ENCODE measurements around the gene C5orf46. TPM values are rescaled to one million over a fixed set of nuclear protein-coding genes. Genes with fewer than 3 reads are reported as not detected.
A peak's percentile ranks its signal among the peaks of the same experiment; 100 is the strongest.

The C5orf46 gene
- total RNA-seq, 1 donor from 2014 or later = 22.6 TPM

- H3K4me1 ChIP-seq (ENCODE audit: insufficient read depth, low read length) = peaks cover 36% of the 10 kb centered on the region
- no peaks in the 10 kb centered on the region for H3K9me3 ChIP-seq (ENCODE audit: insufficient read depth, low read depth, low read length)
- Mint-ChIP-seq H3K4me3 (ENCODE audit: unreplicated experiment) (no peak overlapping the region), H3K9me3 (ENCODE audit: unreplicated experiment) (peaks cover 3% of the 10 kb centered on the region), H3K27ac (ENCODE audit: unreplicated experiment) (no peak overlapping the region), H3K4me1 (ENCODE audit: low read depth, unreplicated experiment) (peaks cover 15% of the 10 kb centered on the region), H3K27me3 (ENCODE audit: low read depth, unreplicated experiment) (no peaks in the 10 kb centered on the region), H3K36me3 (ENCODE audit: low read depth, unreplicated experiment) (peaks cover 7% of the 10 kb centered on the region)
- DNase-seq (ENCODE audit: low read depth) = no peak
- H3K27me3 ChIP-seq (ENCODE audit: insufficient read depth, low read length) = no peaks in the 10 kb centered on the region
- no peak for FAIRE-seq
- H3K27ac ChIP-seq (ENCODE audit: low read depth, low read length) = no peak overlapping the region
- no peak overlapping the region for H3K9ac ChIP-seq (ENCODE audit: low read length)
- H3K4me3 ChIP-seq (ENCODE audit: insufficient read depth, low read depth, low read length) = no peak overlapping the region
- no peak overlapping the region for H3K4me2 ChIP-seq (ENCODE audit: low read length)
- H3K36me3 ChIP-seq (ENCODE audit: insufficient read depth, low read length) = peaks cover 8% of the 10 kb centered on the region
- TF ChIP-seq EZH2 (IDR thresholded peaks at IDR 0.05; ENCODE audit: insufficient read depth, low read length) = no peak
- no peak overlapping the region for H2AFZ ChIP-seq (ENCODE audit: low read depth, low read length)
- H4K20me1 ChIP-seq (ENCODE audit: insufficient read depth, low read length) = no peaks in the 10 kb centered on the region
- H3K79me2 ChIP-seq (ENCODE audit: insufficient read depth, low read length) = no peaks in the 10 kb centered on the region
Measured at GRCh38 chr5:147895864-147896263, 10.5 kb downstream of the C5orf46 start.

GRCh38 chr5:147893820-147894219 is 12.5 kb downstream of the C5orf46 start:
- H4K20me1 ChIP-seq (ENCODE audit: insufficient read depth, low read length) = no peaks in the 10 kb centered on the region
- peak; percentile 72 for DNase-seq (ENCODE audit: low read depth)
- no peak overlapping the region for H3K4me2 ChIP-seq (ENCODE audit: low read length)
- H3K36me3 ChIP-seq (ENCODE audit: insufficient read depth, low read length) = peaks cover 5% of the 10 kb centered on the region
- no peak overlapping the region for H3K9ac ChIP-seq (ENCODE audit: low read length)
- no peak overlapping the region for H3K27ac Mint-ChIP-seq (ENCODE audit: unreplicated experiment)
- no peak for TF ChIP-seq EZH2 (IDR thresholded peaks at IDR 0.05; ENCODE audit: insufficient read depth, low read length)
- H3K9me3 Mint-ChIP-seq (ENCODE audit: unreplicated experiment) = no peaks in the 10 kb centered on the region
- peaks cover 19% of the 10 kb centered on the region for H3K4me1 ChIP-seq (ENCODE audit: insufficient read depth, low read length)
- peaks cover 7% of the 10 kb centered on the region for H3K4me1 Mint-ChIP-seq (ENCODE audit: low read depth, unreplicated experiment)
- no peak for FAIRE-seq
- no peak overlapping the region for H3K4me3 Mint-ChIP-seq (ENCODE audit: unreplicated experiment)
- H3K27me3 ChIP-seq (ENCODE audit: insufficient read depth, low read length) = no peaks in the 10 kb centered on the region
- H3K4me3 ChIP-seq (ENCODE audit: insufficient read depth, low read depth, low read length) = no peak overlapping the region
- no peaks in the 10 kb centered on the region for H3K9me3 ChIP-seq (ENCODE audit: insufficient read depth, low read depth, low read length)
- H2AFZ ChIP-seq (ENCODE audit: low read depth, low read length) = no peak overlapping the region
- H3K27me3 Mint-ChIP-seq (ENCODE audit: low read depth, unreplicated experiment) = no peaks in the 10 kb centered on the region
- H3K27ac ChIP-seq (ENCODE audit: low read depth, low read length) = peak overlapping the region; percentile 39
- H3K36me3 Mint-ChIP-seq (ENCODE audit: low read depth, unreplicated experiment) = peaks cover 4% of the 10 kb centered on the region
- no peaks in the 10 kb centered on the region for H3K79me2 ChIP-seq (ENCODE audit: insufficient read depth, low read length)

GRCh38 chr5:147892696-147893296 is 13.5 kb downstream of the C5orf46 start:
- H3K4me1 Mint-ChIP-seq (ENCODE audit: low read depth, unreplicated experiment) = peaks cover 11% of the 10 kb centered on the region
- DNase-seq (ENCODE audit: low read depth) = no peak
- H3K4me1 ChIP-seq (ENCODE audit: insufficient read depth, low read length) = peaks cover 15% of the 10 kb centered on the region
- H3K9me3 Mint-ChIP-seq (ENCODE audit: unreplicated experiment) = no peaks in the 10 kb centered on the region
- no peaks in the 10 kb centered on the region for H3K27me3 ChIP-seq (ENCODE audit: insufficient read depth, low read length)
- H2AFZ ChIP-seq (ENCODE audit: low read depth, low read length) = no peak overlapping the region
- peaks cover 4% of the 10 kb centered on the region for H3K36me3 Mint-ChIP-seq (ENCODE audit: low read depth, unreplicated experiment)
- H3K4me3 Mint-ChIP-seq (ENCODE audit: unreplicated experiment) = no peak overlapping the region
- H3K9ac ChIP-seq (ENCODE audit: low read length) = no peak overlapping the region
- H3K79me2 ChIP-seq (ENCODE audit: insufficient read depth, low read length) = no peaks in the 10 kb centered on the region
- FAIRE-seq = no peak
- no peaks in the 10 kb centered on the region for H3K9me3 ChIP-seq (ENCODE audit: insufficient read depth, low read depth, low read length)
- H3K27ac ChIP-seq (ENCODE audit: low read depth, low read length) = peak overlapping the region; percentile 32
- H3K4me2 ChIP-seq (ENCODE audit: low read length) = peak overlapping the region; percentile 12
- no peak overlapping the region for H3K4me3 ChIP-seq (ENCODE audit: insufficient read depth, low read depth, low read length)
- TF ChIP-seq CTCF (IDR thresholded peaks at IDR 0.05; ENCODE audit: insufficient read depth, low read depth, low read length) (no peak), EZH2 (IDR thresholded peaks at IDR 0.05; ENCODE audit: insufficient read depth, low read length) (no peak)
- no peaks in the 10 kb centered on the region for H4K20me1 ChIP-seq (ENCODE audit: insufficient read depth, low read length)
- no peaks in the 10 kb centered on the region for H3K27me3 Mint-ChIP-seq (ENCODE audit: low read depth, unreplicated experiment)
- H3K36me3 ChIP-seq (ENCODE audit: insufficient read depth, low read length) = peaks cover 3% of the 10 kb centered on the region
- no peak overlapping the region for H3K27ac Mint-ChIP-seq (ENCODE audit: unreplicated experiment)
